Fibroblast of the aortic adventitia (primary cell): ENCODE measurements around the gene PRSS27. TPM values are rescaled to one million over a fixed set of nuclear protein-coding genes. Genes with fewer than 3 reads are reported as not detected.

Experiments used
- DNase-seq: peaks from one replicate; pipeline ENCODE4 v3.0.0-alpha.2; 2010; ENCODE audit warnings: low read depth
- H3K4me3 ChIP-seq: 2 replicates; pipeline ENCODE4 v1.5.1; 2011; ENCODE audit warnings: low read depth, mild to moderate bottlenecking, control low read depth, low read length, moderate library complexity
- total RNA-seq: library from RNA; depleted of rRNA; stranded (reverse); fragments of >200 nt; gene quantifications from 2 replicates; pipeline ENCODE4 v1.2.3, GENCODE V29; 2012; ENCODE audit warnings: low replicate concordance
- TF ChIP-seq, protein P1 (sequence below): IDR thresholded peaks from 2 replicates; pipeline ENCODE4 v1.5.1; 2011; ENCODE audit warnings: mild to moderate bottlenecking, low read length, control low read depth, inconsistent platforms; ENCODE audit not compliant: insufficient read depth

The PRSS27 gene
- total RNA-seq, 1 donor: 1.3 TPM

DNA sequence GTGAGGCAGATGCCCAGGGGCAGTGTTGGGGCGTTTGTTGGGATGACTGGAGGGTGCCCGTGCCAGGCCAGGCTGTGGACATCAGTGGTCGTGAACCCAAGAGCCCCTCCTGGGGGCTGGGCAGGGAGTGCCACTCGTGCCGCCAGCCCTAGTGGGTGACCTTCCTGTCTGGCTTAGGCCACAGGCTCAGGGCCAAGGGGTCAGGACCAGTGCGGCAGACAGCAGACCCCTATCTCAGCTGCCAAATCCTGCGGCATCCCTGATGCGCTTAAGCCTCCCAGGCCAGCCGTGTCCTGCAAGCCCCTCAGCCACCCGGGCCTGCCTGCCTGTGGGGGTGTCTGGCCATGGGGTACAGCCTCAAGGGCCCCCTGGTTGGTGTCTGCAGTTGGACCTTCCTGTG is 14.7 kb downstream of the PRSS27 start:
- DNase-seq: no peak
- TF ChIP-seq, protein P1, sequence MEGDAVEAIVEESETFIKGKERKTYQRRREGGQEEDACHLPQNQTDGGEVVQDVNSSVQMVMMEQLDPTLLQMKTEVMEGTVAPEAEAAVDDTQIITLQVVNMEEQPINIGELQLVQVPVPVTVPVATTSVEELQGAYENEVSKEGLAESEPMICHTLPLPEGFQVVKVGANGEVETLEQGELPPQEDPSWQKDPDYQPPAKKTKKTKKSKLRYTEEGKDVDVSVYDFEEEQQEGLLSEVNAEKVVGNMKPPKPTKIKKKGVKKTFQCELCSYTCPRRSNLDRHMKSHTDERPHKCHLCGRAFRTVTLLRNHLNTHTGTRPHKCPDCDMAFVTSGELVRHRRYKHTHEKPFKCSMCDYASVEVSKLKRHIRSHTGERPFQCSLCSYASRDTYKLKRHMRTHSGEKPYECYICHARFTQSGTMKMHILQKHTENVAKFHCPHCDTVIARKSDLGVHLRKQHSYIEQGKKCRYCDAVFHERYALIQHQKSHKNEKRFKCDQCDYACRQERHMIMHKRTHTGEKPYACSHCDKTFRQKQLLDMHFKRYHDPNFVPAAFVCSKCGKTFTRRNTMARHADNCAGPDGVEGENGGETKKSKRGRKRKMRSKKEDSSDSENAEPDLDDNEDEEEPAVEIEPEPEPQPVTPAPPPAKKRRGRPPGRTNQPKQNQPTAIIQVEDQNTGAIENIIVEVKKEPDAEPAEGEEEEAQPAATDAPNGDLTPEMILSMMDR: no peak
- H3K4me3 ChIP-seq: no peak overlapping the region

DNA sequence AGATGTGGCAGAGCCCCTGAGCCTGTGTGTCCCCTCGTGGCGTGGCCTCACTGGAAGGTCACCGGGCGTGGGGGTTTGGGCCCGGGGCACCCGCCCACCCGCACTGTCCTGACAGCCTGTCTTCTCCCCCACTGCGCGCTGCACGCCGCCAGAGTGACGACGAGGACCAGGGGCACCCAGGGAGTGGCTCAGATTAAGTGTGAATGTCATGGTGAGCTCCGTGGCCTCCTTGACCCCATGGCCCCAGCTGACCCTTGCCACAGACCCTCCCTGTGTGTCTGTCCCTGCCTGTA is 15.1 kb downstream of the PRSS27 start:
- H3K4me3 ChIP-seq: no peak overlapping the region
- TF ChIP-seq, protein P1: no peak
- DNase-seq: no peak

DNA sequence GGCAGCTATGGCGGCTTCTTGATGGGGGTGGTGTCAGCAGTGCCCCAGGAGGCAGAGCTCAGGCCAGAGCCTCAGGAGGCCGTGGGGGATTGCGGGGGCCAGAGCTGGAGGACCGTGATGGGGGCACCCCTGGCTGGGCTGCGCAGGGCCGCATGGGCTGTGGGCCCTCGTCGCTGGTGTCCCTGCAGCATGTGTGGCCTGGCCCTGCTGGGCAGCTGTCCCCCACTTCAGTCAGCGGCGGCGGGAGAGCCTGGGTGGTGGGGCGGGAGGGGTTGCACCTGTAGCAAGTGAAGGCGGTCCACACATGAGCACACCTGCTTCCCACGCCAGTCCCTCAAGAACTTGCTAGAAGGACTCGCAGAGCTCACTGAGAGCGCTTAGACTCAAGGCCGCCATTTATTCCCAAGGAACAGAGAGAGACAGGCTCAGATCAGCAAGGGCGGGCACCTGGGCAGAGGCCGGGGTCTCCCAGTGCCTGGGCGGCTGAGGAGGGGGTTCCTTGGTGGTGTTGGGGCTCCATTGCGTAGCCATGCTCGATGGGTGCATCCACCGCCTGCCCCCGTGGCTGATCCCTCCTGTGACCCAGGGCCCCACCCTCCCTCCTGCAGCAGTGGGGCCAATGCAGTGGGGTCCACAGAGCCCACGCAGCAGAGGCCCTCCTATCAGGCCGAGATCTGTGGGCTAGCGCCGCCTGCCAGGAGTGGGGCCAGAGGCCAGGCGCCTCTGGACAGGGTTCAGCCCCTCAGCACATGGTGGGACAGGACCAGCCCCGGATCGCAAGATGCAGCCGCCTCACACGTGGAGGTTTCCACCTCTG is 15.7 kb downstream of the PRSS27 start:
- H3K4me3 ChIP-seq: no peak overlapping the region
- no peak for DNase-seq
- TF ChIP-seq, protein P1: no peak

DNA sequence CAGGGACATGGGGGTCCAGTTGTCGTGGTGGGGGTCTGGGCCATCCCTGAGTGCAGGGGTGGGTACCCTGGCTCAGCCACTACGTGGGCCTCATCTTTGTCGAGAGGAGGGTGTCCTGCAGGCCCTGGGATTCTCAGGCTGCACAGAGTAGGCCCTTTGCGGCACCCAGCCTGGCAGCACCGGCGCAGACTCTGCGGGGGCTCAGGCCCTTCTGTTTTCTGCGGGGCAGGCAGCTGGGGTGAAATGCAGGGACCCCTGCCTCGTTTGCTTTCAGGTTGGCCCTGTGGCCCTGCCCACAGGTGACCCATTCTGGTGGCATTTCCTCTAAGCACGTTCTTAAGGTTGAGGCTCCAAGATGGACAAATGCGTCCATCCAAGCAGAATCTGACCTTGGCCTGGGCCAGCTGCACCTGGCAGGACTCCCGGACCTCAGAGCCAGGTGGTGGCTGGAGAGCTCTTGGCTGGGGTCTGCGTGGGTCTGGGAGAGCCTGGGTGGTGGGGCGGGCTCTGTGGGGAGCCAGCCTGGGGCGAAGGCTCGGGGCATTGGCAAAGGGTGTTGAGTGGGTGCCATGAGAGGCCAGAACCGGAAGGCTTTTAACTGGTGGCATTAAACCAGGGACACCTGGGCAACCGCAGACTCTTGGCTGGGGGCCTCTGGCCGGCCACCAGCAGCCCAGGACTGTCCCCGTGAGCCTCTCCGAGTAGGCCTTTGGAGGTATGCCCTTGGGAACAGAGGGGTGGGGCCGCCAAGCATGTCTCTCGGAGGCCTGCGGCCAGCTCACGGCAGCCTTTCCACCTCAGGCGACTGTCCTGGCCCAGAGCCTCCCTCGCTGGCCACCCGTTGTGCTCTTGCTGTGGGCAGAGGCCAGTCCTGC is 16.9 kb downstream of the PRSS27 start:
- DNase-seq: no peak
- TF ChIP-seq, protein P1: no peak

DNA sequence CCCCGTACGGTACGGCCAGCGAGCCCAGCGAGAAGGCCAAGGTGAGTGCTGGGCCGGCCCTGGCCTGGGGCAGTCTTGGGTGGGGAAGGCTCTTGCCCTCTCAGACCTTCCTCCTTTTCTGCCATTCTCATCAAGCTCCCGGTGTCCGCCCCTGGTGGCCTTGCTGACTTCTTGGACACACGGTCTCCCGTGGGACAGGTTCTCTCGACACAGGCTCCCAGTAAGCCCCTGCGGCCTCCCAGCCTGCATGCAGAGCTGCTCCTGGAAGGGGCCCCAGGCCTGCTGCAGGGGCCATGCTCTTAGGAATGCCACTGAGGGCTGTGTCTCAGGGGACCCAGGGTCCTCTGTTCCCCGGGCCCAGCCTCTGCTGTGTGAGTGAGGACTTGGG is 17.6 kb downstream of the PRSS27 start:
- TF ChIP-seq, protein P1: no peak
- H3K4me3 ChIP-seq: no peak overlapping the region
- no peak for DNase-seq

More for the DNA sequence above, 16.9 kb downstream of the PRSS27 start:
- no peak overlapping the region for H3K4me3 ChIP-seq

DNA sequence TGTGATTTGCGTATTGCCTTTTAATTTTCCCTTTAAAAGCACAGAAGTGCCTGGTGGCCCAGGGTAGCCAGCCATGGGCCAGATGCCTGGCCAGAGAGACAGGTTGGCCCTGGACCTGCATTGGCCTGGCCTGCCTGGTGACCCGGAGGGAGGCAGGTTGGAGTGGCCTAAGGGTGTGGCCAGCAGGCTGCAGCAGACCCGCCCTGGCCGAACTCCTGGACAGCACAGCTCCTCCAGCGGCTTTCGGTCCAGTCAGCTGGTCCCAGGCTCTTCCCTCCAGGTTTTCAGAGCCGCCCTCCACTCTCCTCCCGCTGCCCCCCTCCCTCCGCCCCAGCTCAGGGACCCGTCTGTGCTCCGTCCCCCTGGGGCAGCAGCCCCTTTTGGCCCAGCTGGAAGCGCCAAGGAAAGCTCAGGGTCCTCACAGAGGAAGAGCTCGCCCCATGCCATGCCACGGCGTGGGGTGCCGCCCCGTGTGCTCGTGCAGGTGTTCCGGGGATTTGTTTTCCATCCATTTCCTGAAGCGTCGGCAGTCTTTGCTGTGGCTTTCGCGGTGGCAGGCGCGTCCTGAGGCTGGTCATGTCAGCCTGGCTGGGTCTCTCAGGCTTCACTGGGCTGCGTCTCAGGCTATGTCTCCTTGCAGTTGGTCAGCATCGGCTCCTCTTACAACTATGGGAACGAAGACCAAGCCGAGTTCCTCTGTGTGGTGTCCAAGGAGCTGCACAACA is 18.1 kb downstream of the PRSS27 start:
- DNase-seq: no peak
- TF ChIP-seq, protein P1: no peak
- no peak overlapping the region for H3K4me3 ChIP-seq
